Loucy (cell line): ENCODE data around the gene ITGAL.

Source experiments
- H2AFZ ChIP-seq: fragments of 200-600 bp; sonication (generic); 2 replicates; pipeline ENCODE4 v1.6.0; 2016; ENCODE audit warnings: antibody characterized with exemption, mild to moderate bottlenecking, low read length, moderate library complexity
- H3F3A ChIP-seq: fragments of 200-600 bp; 2 replicates; pipeline ENCODE4 v1.6.0; 2016; ENCODE audit warnings: antibody characterized with exemption, low read depth, mild to moderate bottlenecking
- H3K27me3 ChIP-seq: fragments of 200-600 bp; sonication (generic); 2 replicates; pipeline ENCODE4 v1.6.1; 2014; ENCODE audit warnings: low read length, mild to moderate bottlenecking; ENCODE audit not compliant: insufficient read depth, poor library complexity, severe bottlenecking
- H3K36me3 ChIP-seq: fragments of 200-600 bp; sonication (generic); 2 replicates; pipeline ENCODE4 v1.6.1; 2016; ENCODE audit warnings: low read length; ENCODE audit not compliant: insufficient read depth
- H3K4me1 ChIP-seq: fragments of 200-600 bp; sonication (generic); 2 replicates; pipeline ENCODE4 v1.5.1; 2014; ENCODE audit warnings: low read length, mild to moderate bottlenecking; ENCODE audit not compliant: insufficient read depth, poor library complexity, severe bottlenecking
- H3K4me2 ChIP-seq: fragments of 200-600 bp; sonication (generic); 2 replicates; pipeline ENCODE4 v1.6.0; 2014; ENCODE audit warnings: antibody characterized with exemption, low read length, low read depth, mild to moderate bottlenecking; ENCODE audit not compliant: poor library complexity, severe bottlenecking
- H3K4me3 ChIP-seq: fragments of 200-600 bp; sonication (generic); 2 replicates; pipeline ENCODE4 v1.5.1; 2014; ENCODE audit warnings: low read length, mild to moderate bottlenecking, mixed read lengths; ENCODE audit not compliant: poor library complexity, severe bottlenecking
- H3K79me2 ChIP-seq: fragments of 200-600 bp; sonication (generic); 2 replicates; pipeline ENCODE4 v1.6.1; 2014; ENCODE audit warnings: low read length; ENCODE audit not compliant: insufficient read depth
- H3K9ac ChIP-seq: fragments of 200-600 bp; sonication (generic); 2 replicates; pipeline ENCODE4 v1.6.0; 2014; ENCODE audit warnings: mild to moderate bottlenecking, low read depth, low read length, moderate library complexity; ENCODE audit not compliant: poor library complexity, severe bottlenecking
- H3K9me2 ChIP-seq: fragments of 200-600 bp; sonication (generic); replicated peaks from 2 replicates; pipeline ENCODE4 v1.6.1; 2016; ENCODE audit warnings: low read depth, low read length, mixed read lengths
- H3K9me3 ChIP-seq: fragments of 200-600 bp; sonication (generic); 2 replicates; pipeline ENCODE4 v1.6.1; 2014; ENCODE audit warnings: mild to moderate bottlenecking, antibody characterized with exemption, low read length, low read depth; ENCODE audit not compliant: insufficient read depth
- H4K20me1 ChIP-seq: fragments of 200-600 bp; sonication (generic); 2 replicates; pipeline ENCODE4 v1.6.0; 2014; ENCODE audit warnings: antibody characterized with exemption, low read length, mild to moderate bottlenecking; ENCODE audit not compliant: insufficient read depth, poor library complexity, severe bottlenecking
- EZH2phosphoT487 ChIP-seq: fragments of 200-600 bp; IDR thresholded peaks from 2 replicates; pipeline ENCODE4 v1.6.1; 2018; ENCODE audit warnings: antibody characterized with exemption, mild to moderate bottlenecking, moderate library complexity, borderline replicate concordance
- TF ChIP-seq, protein P1 (sequence below): fragments of 200-600 bp; sonication (generic); conservative IDR thresholded peaks from 2 replicates; pipeline ENCODE4 v1.5.1; 2014; ENCODE audit warnings: mild to moderate bottlenecking, antibody characterized with exemption, low read length

Gene ITGAL

GRCh38 chr16:30456302-30456701 lies 16.2 kb upstream of the ITGAL start:
- H3K36me3 ChIP-seq = no peaks in the 10 kb centered on the region
- H3F3A ChIP-seq = 0 out of 2 replicates have a peak, but pooled peaks cover 2% of the 10 kb centered on the region
- H3K4me1 ChIP-seq = peaks cover 44% of the 10 kb centered on the region
- H3K79me2 ChIP-seq = no peaks in the 10 kb centered on the region
- no peak overlapping the region for H3K4me2 ChIP-seq
- no peaks in the 10 kb centered on the region for H3K27me3 ChIP-seq
- H3K9ac ChIP-seq = no peak overlapping the region
- TF ChIP-seq EZH2phosphoT487 = no peak
- TF ChIP-seq, protein P1, sequence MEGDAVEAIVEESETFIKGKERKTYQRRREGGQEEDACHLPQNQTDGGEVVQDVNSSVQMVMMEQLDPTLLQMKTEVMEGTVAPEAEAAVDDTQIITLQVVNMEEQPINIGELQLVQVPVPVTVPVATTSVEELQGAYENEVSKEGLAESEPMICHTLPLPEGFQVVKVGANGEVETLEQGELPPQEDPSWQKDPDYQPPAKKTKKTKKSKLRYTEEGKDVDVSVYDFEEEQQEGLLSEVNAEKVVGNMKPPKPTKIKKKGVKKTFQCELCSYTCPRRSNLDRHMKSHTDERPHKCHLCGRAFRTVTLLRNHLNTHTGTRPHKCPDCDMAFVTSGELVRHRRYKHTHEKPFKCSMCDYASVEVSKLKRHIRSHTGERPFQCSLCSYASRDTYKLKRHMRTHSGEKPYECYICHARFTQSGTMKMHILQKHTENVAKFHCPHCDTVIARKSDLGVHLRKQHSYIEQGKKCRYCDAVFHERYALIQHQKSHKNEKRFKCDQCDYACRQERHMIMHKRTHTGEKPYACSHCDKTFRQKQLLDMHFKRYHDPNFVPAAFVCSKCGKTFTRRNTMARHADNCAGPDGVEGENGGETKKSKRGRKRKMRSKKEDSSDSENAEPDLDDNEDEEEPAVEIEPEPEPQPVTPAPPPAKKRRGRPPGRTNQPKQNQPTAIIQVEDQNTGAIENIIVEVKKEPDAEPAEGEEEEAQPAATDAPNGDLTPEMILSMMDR = no peak
- H3K9me3 ChIP-seq = no peaks in the 10 kb centered on the region
- no peaks in the 10 kb centered on the region for H3K9me2 ChIP-seq
- no peak overlapping the region for H2AFZ ChIP-seq
- H3K4me3 ChIP-seq = no peak overlapping the region
- H4K20me1 ChIP-seq = no peaks in the 10 kb centered on the region

GRCh38 chr16:30457256-30457655 lies 15.3 kb upstream of the ITGAL start:
- Histone ChIP-seq H3F3A (0 out of 2 replicates have a peak, but pooled peaks cover 2% of the 10 kb centered on the region), H3K9me3 (no peaks in the 10 kb centered on the region), H3K9ac (peak overlapping the region; percentile 27), H2AFZ (no peak overlapping the region), H3K4me1 (peaks cover 42% of the 10 kb centered on the region), H4K20me1 (no peaks in the 10 kb centered on the region), H3K4me2 (peak overlapping the region; percentile 22), H3K9me2 (no peaks in the 10 kb centered on the region), H3K4me3 (no peak overlapping the region), H3K27me3 (no peaks in the 10 kb centered on the region), H3K36me3 (no peaks in the 10 kb centered on the region), H3K79me2 (no peaks in the 10 kb centered on the region)
- TF ChIP-seq, protein P1 = no peak
- TF ChIP-seq EZH2phosphoT487 = no peak

- Histone ChIP-seq H3K9ac (peak overlapping the region; percentile 27), H3K4me2 (peak overlapping the region; percentile 70), H3K27me3 (no peaks in the 10 kb centered on the region), H3K9me3 (no peaks in the 10 kb centered on the region), H3K79me2 (no peaks in the 10 kb centered on the region), H3K4me3 (peak overlapping the region; percentile 47), H3K9me2 (no peaks in the 10 kb centered on the region), H3K36me3 (no peaks in the 10 kb centered on the region), H2AFZ (no peak overlapping the region), H3K4me1 (peaks cover 39% of the 10 kb centered on the region), H4K20me1 (no peaks in the 10 kb centered on the region), H3F3A (0 out of 2 replicates have a peak, but pooled peaks cover 2% of the 10 kb centered on the region)
- no peak for TF ChIP-seq EZH2phosphoT487
- TF ChIP-seq, protein P1 = no peak
Measured at GRCh38 chr16:30457743-30458560, 14.6 kb upstream of the ITGAL start.
